GM18907 (cell line): Measurements from ENCODE around the gene COA3.

Experiments used
- ATAC-seq: cut with Tn5 transposase; IDR thresholded peaks from one replicate; pipeline ENCODE4 v1.9.1; 2021; ENCODE audit warnings: mild to moderate bottlenecking, moderate library complexity; ENCODE audit not compliant: unreplicated experiment

COA3 gene

DNA sequence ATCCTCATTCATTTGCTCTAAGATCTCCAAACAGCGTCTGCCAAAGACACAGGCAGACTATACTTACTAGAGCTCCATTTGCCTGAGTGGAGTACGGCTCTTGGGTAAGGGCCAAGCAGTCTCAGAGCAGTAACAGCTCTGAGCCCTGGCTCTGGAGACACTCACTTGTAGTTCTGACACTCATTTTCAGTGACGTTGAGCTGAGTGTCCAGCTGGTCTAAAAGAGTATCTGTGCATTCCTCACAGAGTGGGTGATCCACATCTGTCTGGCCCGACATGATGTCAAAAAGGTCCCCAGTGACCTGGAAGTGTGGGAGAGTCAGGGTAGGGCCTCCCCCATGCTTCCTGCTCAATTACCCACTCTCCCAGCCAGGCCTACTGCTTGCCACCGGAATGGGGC lies 19.9 kb upstream of the COA3 start:
- ATAC-seq, result no peak

DNA sequence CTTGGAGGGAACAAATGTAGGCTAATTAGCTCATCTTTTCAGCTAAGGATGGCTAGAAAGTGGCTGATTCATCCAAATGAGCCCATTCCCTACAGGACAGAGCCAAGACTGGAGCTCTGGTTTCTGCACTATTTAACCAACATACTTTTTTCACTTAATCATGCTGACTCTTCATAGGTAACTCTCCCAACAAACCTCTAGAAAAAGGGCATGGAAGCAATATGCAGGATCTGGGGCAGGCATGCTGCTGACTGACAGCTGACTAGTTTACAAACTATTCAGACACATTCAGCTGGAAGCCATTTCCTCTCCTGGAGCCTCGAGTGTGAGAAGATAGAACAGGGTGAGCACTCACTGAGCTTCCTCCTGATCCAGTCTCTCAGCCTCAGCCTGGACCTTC lies 19.4 kb upstream of the COA3 start:
- ATAC-seq, result no peak

DNA sequence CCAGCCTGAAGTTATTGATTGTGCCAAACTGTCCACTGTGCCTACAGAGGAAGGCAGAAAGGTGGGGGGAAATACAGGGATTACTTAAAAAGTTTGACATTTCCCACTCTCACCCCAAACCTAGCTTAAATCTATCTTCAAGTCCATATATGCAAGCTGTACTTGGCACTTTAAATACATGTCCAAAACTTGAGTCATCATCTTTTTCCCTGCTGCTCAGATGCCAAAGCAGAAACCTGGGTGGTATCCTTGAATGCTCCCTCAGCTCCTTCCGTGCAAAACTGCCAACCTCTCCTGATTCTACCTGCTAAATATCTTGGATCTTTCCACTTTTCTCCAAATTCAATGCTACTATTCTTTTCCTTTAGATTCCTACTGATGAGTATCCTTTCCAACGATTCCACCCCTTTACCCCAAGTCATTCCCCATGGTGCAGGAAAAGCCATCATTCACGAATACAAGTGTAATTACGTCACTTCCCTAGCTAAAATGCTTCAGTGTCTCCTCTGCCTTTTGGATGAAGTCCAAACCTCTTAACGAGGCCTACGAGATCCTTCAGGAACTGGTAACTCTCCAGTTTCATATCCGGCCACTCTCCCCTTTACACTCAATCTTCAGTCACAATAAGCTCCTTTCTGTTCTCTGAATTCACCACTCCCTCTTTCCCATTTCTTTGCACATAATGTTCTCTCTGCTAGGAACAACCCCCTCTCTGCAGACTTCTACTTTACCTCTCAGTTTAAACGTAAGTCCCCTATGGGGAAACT lies 16.3 kb upstream of the COA3 start:
- ATAC-seq, result no peak

DNA sequence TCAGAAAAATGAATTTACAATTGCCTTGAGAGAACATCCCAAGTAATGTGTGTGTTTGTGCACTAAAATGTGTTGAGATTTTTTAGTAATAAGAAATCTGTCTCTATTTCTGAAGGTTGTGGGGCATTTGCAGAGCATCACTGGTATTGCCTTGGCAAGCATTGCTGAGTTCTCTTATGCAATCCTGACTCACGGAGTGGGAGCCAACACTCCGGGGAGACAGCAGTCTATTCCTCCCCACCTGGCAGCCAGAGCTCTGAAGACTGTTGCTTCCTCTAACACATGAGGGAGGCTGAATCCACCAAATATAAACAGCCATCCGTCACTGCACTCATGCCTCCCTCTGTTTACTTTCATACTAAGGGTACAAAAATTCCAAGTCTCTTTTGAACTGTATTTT lies 10.7 kb upstream of the COA3 start:
- ATAC-seq, result no peak

DNA sequence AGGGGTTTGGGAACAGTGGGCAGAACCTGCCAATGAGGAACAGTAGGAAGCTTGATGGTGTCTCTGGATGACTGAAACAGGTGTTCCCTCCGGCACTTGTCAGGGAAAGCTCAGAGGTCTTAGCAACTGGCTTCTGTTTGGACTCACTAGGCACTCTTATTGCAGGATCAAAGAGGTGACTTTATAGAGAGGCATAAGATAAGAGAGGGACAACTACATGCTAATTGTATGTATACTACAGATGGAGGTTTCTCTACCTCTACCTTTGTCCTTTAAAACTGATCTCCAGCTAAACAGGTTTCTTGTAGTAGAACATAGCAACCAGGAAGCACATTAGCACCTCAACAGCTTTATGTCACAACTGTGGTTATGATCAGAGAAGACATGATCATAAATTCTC lies 7.7 kb upstream of the COA3 start:
- ATAC-seq, result no peak

DNA sequence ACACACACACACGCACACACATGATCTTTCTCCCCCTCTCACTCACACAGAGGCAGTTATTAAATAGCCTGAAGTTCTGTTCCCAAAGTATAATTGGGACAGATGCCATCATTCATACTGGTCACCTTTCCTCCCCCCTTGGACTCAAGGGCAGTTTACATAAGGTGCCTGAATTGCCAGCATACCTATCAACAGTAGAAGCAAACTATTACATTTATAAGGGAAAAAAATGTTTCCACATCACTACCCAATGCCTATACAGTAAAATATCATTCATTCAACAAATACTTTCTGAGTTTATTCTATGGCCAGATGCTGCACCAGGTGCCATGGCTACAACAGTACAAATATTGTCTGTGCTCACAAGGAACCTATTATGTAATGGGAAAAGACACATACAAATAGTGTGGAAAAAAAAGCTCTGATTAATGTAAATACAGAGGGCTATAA lies 6.4 kb upstream of the COA3 start:
- no peak for ATAC-seq

DNA sequence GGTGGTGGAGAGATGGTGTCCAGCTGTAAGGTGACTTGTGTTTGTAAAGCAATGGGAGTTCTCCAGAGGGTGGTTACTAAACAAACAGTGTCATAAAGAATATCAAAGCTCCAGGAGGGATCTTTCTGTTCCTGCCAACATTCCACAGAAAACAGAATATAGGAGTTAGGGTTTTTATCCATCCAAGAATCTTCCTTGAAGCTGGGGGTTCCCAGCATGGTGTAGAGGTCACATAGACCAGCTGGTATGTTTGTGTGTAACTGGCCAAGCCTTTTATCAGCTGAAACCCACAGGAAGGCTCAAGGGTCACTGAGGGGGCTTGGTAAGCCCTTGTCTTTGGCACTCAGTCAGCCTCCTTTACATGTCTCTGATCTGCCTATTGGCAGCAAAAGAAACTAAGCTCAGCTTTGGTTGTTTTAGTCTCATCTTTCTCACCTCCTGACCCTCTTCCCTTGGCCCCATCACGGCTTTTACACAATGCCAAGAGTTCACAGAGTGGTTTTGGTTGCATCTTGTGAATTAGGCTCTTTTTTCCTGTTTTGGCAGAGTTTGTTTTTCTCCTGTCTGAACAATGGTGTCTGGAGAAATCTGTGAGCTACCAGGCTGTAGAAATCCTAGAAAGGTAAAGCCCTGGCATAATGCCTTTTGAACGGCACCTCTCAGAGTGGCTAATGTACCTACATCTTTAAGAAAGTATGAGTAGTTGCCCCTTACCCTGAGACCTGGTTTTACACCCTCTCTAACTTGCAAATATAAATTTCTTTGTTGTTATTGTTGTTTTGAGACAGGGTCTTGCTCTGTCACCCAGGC lies 4.8 kb upstream of the COA3 start:
- no peak for ATAC-seq

DNA sequence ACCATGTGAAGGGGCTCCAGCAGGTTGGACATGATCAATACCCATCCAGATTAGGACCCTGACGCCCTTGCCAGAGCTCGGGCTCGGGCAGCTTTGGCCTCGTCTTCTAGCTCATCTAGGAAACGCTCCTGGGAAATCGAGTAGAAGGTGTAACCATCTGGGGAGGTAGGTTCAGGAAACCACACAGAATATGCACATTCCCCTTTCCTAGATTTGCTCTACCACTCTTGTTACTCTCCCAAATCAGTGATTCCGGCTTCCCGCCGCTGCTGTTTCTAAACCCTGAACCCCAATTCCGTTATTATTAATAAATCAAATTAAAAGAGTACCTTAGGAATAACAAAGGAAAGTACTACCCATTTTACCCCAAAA lies 507 bp downstream of the COA3 start:
- ATAC-seq, result no peak

DNA sequence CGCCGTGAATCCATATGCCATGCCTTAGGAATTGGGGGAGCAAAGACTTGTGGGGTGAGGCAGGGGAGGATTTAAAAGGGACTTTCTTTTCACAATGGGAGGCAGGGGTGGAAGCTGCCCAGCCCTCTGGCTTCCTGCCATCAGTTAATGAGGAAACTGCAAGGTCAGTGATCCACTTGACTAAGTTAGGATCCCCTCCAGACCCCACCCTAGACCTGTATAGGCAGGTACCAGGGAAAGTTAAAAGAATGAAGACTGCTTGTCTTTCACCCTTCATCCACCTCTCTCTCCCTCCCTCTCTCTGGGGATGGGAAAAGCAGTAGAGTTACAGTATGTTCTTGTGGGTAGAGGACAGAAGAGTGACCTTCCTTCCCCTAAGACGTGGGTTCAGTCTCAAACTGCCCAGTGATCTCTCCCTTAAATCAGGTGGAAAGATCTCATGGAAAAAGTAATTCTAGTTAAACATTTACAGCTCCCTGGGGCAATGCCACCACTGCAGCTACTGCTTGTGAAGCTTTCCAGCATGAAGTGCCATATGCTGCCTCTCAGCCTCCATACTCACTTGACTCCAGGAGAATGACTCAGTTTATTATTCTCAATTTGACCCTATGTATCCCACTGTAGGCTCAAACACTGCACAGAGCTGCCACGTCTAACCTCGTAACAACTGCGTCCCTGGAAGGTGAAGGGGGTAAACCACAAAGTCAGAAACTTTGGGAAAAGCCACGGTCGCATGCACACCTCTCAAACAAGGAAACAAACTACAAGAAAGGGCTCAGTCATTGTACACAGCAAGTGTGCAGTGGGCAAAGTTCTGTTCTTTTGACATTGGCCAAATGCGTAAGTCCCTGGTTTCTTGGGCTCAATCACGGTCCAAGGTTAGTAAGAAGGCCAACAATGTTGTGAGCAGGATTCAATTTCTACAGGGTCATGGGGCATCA lies 1.2 kb downstream of the COA3 start:
- no peak for ATAC-seq

DNA sequence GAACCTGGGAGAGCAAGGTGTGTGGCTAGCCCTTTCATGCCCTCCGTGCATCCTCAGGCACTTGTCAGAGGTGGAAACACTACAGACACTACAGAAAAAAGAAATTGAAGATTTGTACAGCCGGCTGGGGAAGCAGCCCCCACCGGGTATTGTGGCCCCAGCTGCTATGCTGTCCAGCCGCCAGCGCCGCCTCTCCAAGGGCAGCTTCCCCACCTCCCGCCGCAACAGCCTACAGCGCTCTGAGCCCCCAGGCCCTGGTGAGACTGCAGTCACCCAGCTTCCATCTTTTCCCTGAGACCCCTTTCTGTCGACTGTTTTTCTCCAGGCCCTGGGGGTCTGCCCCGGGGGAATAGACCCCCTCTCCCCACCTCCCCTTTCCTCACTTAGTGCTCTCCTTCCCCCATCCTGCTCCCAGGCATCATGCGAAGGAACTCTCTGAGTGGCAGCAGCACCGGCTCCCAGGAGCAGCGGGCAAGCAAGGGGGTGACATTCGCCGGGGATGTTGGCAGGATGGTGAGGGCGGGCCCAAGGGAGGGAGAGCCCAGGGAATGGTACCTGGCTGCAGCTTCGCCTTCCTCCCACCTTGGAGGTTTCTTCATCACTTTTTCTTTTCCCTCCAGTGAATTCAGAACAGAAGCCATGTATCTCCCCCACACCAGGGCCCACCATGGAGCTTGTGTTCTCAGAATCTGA lies 2.3 kb downstream of the COA3 start:
- ATAC-seq, result no peak

DNA sequence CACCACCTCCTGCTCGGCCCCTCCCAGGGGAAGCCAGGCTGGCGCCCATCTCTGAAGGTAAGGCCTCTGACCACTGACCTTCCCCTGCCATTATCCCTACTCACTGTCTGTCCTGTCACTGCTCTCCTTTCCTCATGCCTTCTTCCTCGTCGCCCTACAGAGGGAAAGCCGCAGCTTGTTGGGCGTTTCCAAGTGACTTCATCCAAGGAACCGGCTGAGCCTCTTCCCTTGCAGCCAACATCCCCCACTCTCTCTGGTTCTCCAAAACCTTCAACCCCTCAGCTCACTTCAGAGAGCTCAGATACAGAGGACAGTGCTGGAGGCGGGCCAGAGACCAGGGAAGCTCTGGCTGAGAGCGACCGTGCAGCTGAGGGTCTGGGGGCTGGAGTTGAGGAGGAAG lies 3.0 kb downstream of the COA3 start:
- ATAC-seq, result no peak

DNA sequence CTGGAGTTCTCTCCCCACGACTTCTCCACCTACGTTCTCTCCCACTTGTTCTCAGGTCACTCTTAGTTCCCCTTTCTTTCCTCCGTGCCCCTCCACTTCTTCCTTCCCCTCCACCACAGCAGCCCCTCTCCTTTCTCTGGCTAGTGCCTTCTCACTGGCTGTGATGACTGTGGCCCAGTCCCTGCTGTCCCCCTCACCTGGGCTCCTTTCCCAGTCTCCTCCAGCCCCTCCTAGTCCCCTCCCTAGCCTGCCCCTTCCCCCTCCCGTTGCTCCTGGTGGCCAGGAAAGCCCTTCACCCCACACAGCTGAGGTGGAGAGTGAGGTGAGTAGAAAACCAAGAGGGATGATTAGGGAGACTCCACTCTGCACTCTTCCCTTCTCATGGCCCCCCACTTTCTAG lies 3.4 kb downstream of the COA3 start:
- ATAC-seq, result no peak

DNA sequence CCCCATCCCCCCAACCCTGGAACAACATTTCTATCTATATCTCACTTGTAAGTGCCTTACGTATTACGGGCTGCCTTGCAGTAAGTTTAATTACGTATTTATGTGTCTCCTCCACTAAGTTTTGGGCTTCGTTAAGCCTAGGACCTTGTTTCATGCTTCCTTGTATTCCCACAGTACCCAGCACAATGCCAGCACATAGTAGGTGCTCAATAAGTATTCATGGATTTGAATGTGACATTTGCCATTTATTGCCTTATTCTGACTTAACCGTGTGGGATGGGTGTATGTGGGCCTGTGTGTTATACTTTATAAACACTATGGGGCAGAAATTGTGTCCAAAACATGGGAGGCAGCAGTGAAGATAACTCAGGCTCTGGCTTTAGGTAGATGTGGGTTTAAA lies 6.0 kb downstream of the COA3 start:
- ATAC-seq, result no peak

DNA sequence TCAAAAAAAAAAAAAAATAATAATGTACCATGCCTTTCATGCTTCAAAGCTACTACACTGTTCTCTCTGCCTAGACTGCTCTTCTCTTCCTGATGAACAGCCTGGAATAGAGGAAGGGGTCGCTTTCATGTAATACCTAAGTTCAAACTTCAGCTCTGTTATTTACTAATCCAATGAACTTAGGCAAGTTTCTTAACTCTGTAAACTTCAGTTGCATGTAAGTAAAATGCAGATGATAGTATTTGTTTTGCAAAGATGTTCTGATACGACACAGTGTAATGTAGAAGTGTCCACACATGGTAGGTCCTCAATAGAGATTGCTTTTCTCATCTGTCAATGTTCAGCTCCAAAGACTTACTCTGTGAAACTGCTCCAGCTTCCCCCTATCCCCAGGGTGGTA lies 6.6 kb downstream of the COA3 start:
- no peak for ATAC-seq

DNA sequence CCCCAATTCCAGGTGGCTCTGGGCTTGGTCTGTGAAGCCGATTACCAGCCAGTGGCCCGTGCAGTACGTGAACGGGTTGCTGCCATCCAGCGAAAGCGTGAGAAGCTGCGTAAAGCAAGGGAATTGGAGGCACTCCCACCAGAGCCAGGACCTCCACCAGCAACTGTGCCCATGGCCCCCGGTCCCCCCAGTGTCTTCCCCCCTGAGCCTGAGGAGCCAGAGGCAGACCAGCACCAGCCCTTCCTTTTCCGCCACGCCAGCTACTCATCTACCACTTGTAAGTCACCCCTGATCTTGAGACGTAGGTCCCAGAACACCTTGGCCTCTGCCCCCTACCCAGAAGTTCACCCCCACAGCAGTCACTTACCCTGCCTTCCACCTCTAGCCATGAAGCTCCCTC lies 11.2 kb downstream of the COA3 start:
- ATAC-seq, result no peak

DNA sequence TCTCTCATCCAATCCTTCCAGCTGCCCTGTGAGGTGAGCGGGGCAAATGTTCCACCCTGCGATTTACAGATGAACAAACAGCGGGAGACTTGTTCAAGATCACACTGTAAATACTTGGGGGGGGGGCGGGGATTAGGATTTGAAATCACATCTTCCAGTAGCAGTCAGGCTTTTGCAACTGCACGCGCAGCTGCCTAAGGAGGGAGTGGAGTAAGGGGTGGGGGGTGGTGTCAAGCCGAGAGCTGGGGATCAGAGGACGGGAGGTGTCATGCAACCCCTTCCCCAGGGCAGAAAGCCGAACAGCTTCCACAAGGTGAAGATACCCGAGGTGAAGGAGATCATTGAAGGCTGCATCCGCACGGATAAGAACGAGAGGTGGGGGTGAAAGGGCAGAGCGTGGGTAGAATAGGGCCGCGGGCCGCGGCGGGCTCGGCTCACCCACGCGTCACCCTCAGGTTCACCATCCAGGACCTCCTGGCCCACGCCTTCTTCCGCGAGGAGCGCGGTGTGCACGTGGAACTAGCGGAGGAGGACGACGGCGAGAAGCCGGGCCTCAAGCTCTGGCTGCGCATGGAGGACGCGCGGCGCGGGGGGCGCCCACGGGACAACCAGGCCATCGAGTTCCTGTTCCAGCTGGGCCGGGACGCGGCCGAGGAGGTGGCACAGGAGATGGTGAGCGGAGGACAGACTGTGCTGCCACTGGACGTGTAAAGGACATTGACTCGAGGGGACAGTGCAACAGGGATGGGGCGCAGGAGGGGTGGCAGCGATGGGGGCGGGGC lies 13.5 kb downstream of the COA3 start:
- no peak for ATAC-seq

DNA sequence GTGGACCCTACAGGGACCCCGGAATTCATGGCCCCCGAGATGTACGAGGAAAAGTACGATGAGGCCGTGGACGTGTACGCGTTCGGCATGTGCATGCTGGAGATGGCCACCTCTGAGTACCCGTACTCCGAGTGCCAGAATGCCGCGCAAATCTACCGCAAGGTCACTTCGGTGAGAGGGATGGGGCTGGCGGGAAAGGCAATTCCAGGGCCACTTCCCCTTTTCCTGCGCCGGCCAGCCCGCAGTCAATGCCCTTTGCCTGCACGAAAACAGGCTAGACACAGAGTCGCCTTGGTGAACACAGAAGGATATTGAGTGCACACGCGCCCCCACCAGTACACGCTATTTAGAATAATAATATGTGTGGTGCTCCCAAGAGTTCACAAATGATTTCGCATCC lies 14.1 kb downstream of the COA3 start:
- ATAC-seq, result no peak

DNA sequence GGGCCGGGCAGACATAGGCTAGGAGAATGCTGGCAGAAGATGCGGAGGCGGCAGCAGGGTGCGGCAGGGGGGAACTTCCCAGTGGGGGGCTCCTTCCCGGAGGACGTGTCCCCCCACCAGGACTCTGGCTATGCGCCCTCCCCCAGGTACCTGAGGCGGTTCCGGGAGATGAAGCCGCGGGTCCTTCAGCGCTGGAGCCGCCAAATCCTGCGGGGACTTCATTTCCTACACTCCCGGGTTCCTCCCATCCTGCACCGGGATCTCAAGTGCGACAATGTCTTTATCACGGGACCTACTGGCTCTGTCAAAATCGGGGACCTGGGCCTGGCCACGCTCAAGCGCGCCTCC lies 14.7 kb downstream of the COA3 start:
- ATAC-seq, result no peak

DNA sequence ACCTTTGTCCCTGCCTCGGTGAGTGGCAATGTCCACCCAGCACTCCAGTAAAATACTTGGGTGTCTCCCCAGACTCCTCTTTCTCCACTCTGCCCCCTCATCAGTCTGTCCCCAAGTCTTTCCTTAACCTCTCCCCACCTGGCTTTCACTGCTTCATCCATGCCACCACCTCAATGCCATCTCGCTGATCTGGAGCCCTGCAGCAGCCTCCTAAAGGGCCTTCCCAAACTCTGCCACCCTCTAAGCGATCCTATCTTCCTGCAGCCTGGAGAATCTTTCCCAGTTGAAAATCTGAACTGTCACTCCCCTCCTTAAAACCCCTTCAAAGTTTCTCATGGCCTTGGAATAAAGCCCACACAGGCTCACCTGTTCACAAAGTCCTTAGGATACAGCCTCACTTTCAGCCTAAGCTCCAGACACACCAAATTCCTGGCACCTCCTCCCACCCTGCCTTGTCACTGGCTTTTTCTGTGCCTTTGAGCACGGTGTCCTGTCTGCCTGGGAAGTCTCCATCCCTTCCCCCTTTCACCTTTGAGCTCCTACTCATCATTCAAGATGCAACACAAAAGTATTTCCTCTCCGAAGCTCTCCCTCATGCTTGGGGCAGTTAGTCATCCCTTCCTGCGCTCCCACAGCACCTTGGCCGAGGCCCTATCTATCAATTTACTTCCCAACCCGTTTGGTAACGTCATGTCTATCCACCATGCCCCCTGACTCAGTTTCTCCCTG lies 15.3 kb downstream of the COA3 start:
- no peak for ATAC-seq
